Uterus (tissue), 4 donors: ENCODE data around the gene KRTAP19-4. TPM values are rescaled to one million over a fixed set of nuclear protein-coding genes. Genes with fewer than 3 reads are reported as not detected.

Experiments used
- DNase-seq, 2 donors: peaks; one replicate each; pipeline ENCODE4 v3.0.0-alpha.2; 2019 to 2020
- H3K27ac ChIP-seq, 2 donors: fragments of 200-600 bp; sonication (generic); 1 replicate in 1 of 2; 2 replicates in 1 of 2; pipeline ENCODE4 v1.5.1; 2016 to 2018
- H3K27me3 ChIP-seq, 2 donors: fragments of 200-600 bp; sonication (generic); one replicate each; pipeline ENCODE4 v1.5.1; 2018 to 2019; ENCODE audit warnings: control low read depth in 1 of 2
- H3K36me3 ChIP-seq, 2 donors: fragments of 200-600 bp; sonication (generic); one replicate each; pipeline ENCODE4 v1.5.1; 2019; ENCODE audit warnings: control low read depth in 1 of 2
- H3K4me1 ChIP-seq, 2 donors: fragments of 200-600 bp; sonication (generic); one replicate each; pipeline ENCODE4 v1.5.1; 2018 to 2019; ENCODE audit warnings: control low read depth in 1 of 2
- H3K4me3 ChIP-seq, 2 donors: fragments of 200-600 bp; sonication (generic); 1 replicate in 1 of 2; 2 replicates in 1 of 2; pipeline ENCODE4 v1.5.1; 2018 to 2019; ENCODE audit warnings: mild to moderate bottlenecking in 1 of 2
- H3K9me3 ChIP-seq, 2 donors: fragments of 200-600 bp; sonication (generic); one replicate each; pipeline ENCODE4 v1.5.1; 2019; ENCODE audit warnings: control low read depth in 1 of 2
- CTCF ChIP-seq, 4 experiments: fragments of 200-600 bp in 2 of 4; fragments of 450-650 bp in 2 of 4; sonication (generic) in 2 of 4; IDR thresholded peaks; one replicate each; pipeline ENCODE4 v1.5.1; 2016 to 2019; ENCODE audit warnings: antibody characterized with exemption in 4 of 4, mild to moderate bottlenecking in 2 of 4, moderate library complexity in 1 of 4
- POLR2A ChIP-seq, 2 donors: fragments of 450-650 bp; IDR thresholded peaks; one replicate each; pipeline ENCODE4 v1.6.1; 2016; ENCODE audit warnings: antibody characterized with exemption in 2 of 2, mild to moderate bottlenecking in 1 of 2, moderate library complexity in 1 of 2
- intact Hi-C: fragments of 100-400 bp; cut with DNase I; formaldehyde crosslinking; loops from one replicate; pipeline ENCODE4 v1.15.1; 2023; ENCODE audit warnings: low total_unique reads
- total RNA-seq, 4 donors: library from RNA; depleted of rRNA in 3 of 4; stranded (reverse); fragments of >200 nt in 3 of 4; gene quantifications; one replicate each; pipeline versions ENCODE4 v1.1.0 to v1.2.4, GENCODE V29; 2014 to 2023
- donor health status: DM: yes; HTN: yes; CAD: no.

KRTAP19-4 gene
- total RNA-seq, 4 donors from 2014 or later, result not detected

- no peak within 1 kb of the TSS for H3K27ac ChIP-seq
- no peaks in the 10 kb centered on the region for H3K27me3 ChIP-seq
- H3K4me3 ChIP-seq, result no peak within 1 kb of the TSS
- DNase-seq, result no peak
- no peaks in the 10 kb centered on the region for H3K9me3 ChIP-seq
- TF ChIP-seq POLR2A (IDR thresholded peaks at IDR 0.05), result no peak
- no peak for TF ChIP-seq CTCF (IDR thresholded peaks at IDR 0.05)
- H3K4me1 ChIP-seq, result no peaks in the 10 kb centered on the region
- intact Hi-C loops, result no loop called here
- no peaks in the 10 kb centered on the region for H3K36me3 ChIP-seq
These were observed 16.8 kb downstream of the KRTAP19-4 start, which contains the start of gene KRTAP19-1 for GRCh38 chr21:30480145-30480544. TSS of gene KRTAP19-1 (minus strand) at chr21:30480367. CDS start at chr21:30480317, 50 bp downstream.

- Histone ChIP-seq H3K27me3 (no peaks in the 10 kb centered on the region), H3K36me3 (no peaks in the 10 kb centered on the region), H3K4me3 (no peak overlapping the region), H3K4me1 (no peaks in the 10 kb centered on the region), H3K27ac (no peak overlapping the region), H3K9me3 (no peaks in the 10 kb centered on the region)
- TF ChIP-seq POLR2A (IDR thresholded peaks at IDR 0.05) (no peak), CTCF (IDR thresholded peaks at IDR 0.05) (no peak)
- intact Hi-C loops, result no loop called here
- DNase-seq, result no peak
These were observed 17.7 kb downstream of the KRTAP19-4 start for GRCh38 chr21:30479259-30479658.

- no peak for DNase-seq
- intact Hi-C loops, result no loop called here
- TF ChIP-seq CTCF (IDR thresholded peaks at IDR 0.05) (no peak), POLR2A (IDR thresholded peaks at IDR 0.05) (no peak)
- H3K36me3 ChIP-seq, result no peaks in the 10 kb centered on the region
- H3K4me1 ChIP-seq, result no peaks in the 10 kb centered on the region
- H3K27ac ChIP-seq, result no peak overlapping the region
- no peaks in the 10 kb centered on the region for H3K9me3 ChIP-seq
- H3K27me3 ChIP-seq, result no peaks in the 10 kb centered on the region
- no peak overlapping the region for H3K4me3 ChIP-seq
These were observed 19.0 kb downstream of the KRTAP19-4 start for GRCh38 chr21:30478004-30478403.

GRCh38 chr21:30468900-30469714 is 27.9 kb downstream of the KRTAP19-4 start:
- H3K4me3 ChIP-seq, result no peak overlapping the region
- H3K36me3 ChIP-seq, result no peaks in the 10 kb centered on the region
- intact Hi-C loops, result no loop called here
- no peak for DNase-seq
- TF ChIP-seq CTCF (IDR thresholded peaks at IDR 0.05) (no peak), POLR2A (IDR thresholded peaks at IDR 0.05) (no peak)
- no peaks in the 10 kb centered on the region for H3K4me1 ChIP-seq
- no peak overlapping the region for H3K27ac ChIP-seq
- H3K9me3 ChIP-seq, result no peaks in the 10 kb centered on the region
- no peaks in the 10 kb centered on the region for H3K27me3 ChIP-seq

- no peak for TF ChIP-seq POLR2A (IDR thresholded peaks at IDR 0.05)
- intact Hi-C loops, result no loop called here
- DNase-seq, result no peak
These were observed 33.3 kb downstream of the KRTAP19-4 start for GRCh38 chr21:30463713-30464112.

More at GRCh38 chr21:30463713-30464112, 33.3 kb downstream of the KRTAP19-4 start:
- Histone ChIP-seq H3K27ac (no peak overlapping the region), H3K4me3 (no peak overlapping the region), H3K36me3 (no peaks in the 10 kb centered on the region), H3K27me3 (no peaks in the 10 kb centered on the region), H3K9me3 (no peaks in the 10 kb centered on the region), H3K4me1 (no peaks in the 10 kb centered on the region)
